Stimulated activated CD4-positive, alpha-beta T cell treated with anti-CD3 and anti-CD28 coated beads, TNF-alpha, amount 100 ng/mL, for 24 hours (primary cell): Measurements from ENCODE around the gene FHL5.
"Not testable (repeated sequence)": the region's sequence is repeated elsewhere in the genome, so short reads cannot be mapped to it uniquely, and the experiment has no call there.

Experiments
- DNase-seq, 3 experiments: peaks; one replicate each; pipeline ENCODE4 v3.0.0-alpha.2; 2020; ENCODE audit warnings: low read depth in 3 of 3

FHL5 gene

GRCh38 chr6:96611342-96611991 lies 48.5 kb downstream of the FHL5 start:
- DNase-seq = no peak

GRCh38 chr6:96613291-96613999 lies 50.5 kb downstream of the FHL5 start:
- DNase-seq = no peak

GRCh38 chr6:96620851-96621250 lies 57.9 kb downstream of the FHL5 start:
- DNase-seq = no peak

GRCh38 chr6:96621983-96622382 lies 59.1 kb downstream of the FHL5 start:
- no peak for DNase-seq

- no peak for DNase-seq
Observed at GRCh38 chr6:96624957-96625356, 62.0 kb downstream of the FHL5 start.

- no peak for DNase-seq
Observed at GRCh38 chr6:96626759-96627364, 63.9 kb downstream of the FHL5 start.

- DNase-seq = no peak
Observed at GRCh38 chr6:96631248-96631647, 68.3 kb downstream of the FHL5 start.

- not testable (repeated sequence) for DNase-seq
Observed at GRCh38 chr6:96637979-96638378, 75.1 kb downstream of the FHL5 start.

- no peak for DNase-seq
Observed at GRCh38 chr6:96645106-96645505, 82.2 kb downstream of the FHL5 start.

GRCh38 chr6:96649926-96650325 lies 87.0 kb downstream of the FHL5 start:
- DNase-seq = no peak

GRCh38 chr6:96651816-96652215 lies 88.9 kb downstream of the FHL5 start:
- DNase-seq = no peak

- DNase-seq = no peak
Observed at GRCh38 chr6:96652552-96652951, 89.6 kb downstream of the FHL5 start.

- no peak for DNase-seq
Observed at GRCh38 chr6:96653181-96653580, 90.3 kb downstream of the FHL5 start.

GRCh38 chr6:96656567-96656966 lies 93.6 kb downstream of the FHL5 start:
- DNase-seq = no peak

GRCh38 chr6:96657344-96657743 lies 94.4 kb downstream of the FHL5 start:
- DNase-seq = no peak

- DNase-seq = no peak
Observed at GRCh38 chr6:96659084-96659845, 96.3 kb downstream of the FHL5 start.
